Astrocyte (in vitro differentiated cells and primary cell): ENCODE measurements around the gene IL4I1. TPM values are rescaled to one million over a fixed set of nuclear protein-coding genes. Genes with fewer than 3 reads are reported as not detected.

Source experiments
- DNase-seq: peaks from one replicate; pipeline ENCODE4 v3.0.0-alpha.2; 2010; ENCODE audit warnings: low read depth
- FAIRE-seq: peaks from 2 replicates; lab custom pipeline; 2011; peaks lifted over from hg19 to GRCh38; lab: Jason Lieb, UNC
- H2AFZ ChIP-seq: 2 replicates; pipeline ENCODE4 v1.6.0; 2012; ENCODE audit warnings: low read depth, low read length, inconsistent platforms
- H3K27ac ChIP-seq: 2 replicates; pipeline ENCODE4 v1.5.1; 2011; ENCODE audit warnings: low read depth, low read length, inconsistent platforms
- H3K27me3 ChIP-seq: 2 replicates; pipeline ENCODE4 v1.6.0; 2011; ENCODE audit warnings: low read length, inconsistent platforms; ENCODE audit not compliant: insufficient read depth
- H3K36me3 ChIP-seq: 2 replicates; pipeline ENCODE4 v1.5.1; 2011; ENCODE audit warnings: low read length, inconsistent platforms; ENCODE audit not compliant: insufficient read depth
- H3K4me1 ChIP-seq: 2 replicates; pipeline ENCODE4 v1.5.1; 2011; ENCODE audit warnings: low read length, inconsistent platforms; ENCODE audit not compliant: insufficient read depth
- H3K4me2 ChIP-seq: 2 replicates; pipeline ENCODE4 v1.6.0; 2012; ENCODE audit warnings: low read length, inconsistent platforms
- H3K4me3 ChIP-seq: 2 replicates; pipeline ENCODE4 v1.5.1; 2011; ENCODE audit warnings: low read depth, mild to moderate bottlenecking, low read length, inconsistent platforms; ENCODE audit not compliant: insufficient read depth
- H3K79me2 ChIP-seq: 2 replicates; pipeline ENCODE4 v1.6.0; 2012; ENCODE audit warnings: mild to moderate bottlenecking, low read length, inconsistent platforms; ENCODE audit not compliant: insufficient read depth
- H3K9ac ChIP-seq: 2 replicates; pipeline ENCODE4 v1.6.0; 2012; ENCODE audit warnings: mild to moderate bottlenecking, low read length, inconsistent platforms
- H3K9me3 ChIP-seq: 2 replicates; pipeline ENCODE4 v1.5.1; 2012; ENCODE audit warnings: low read depth, mild to moderate bottlenecking, low read length, inconsistent platforms; ENCODE audit not compliant: insufficient read depth
- H4K20me1 ChIP-seq: 2 replicates; pipeline ENCODE4 v1.6.0; 2012; ENCODE audit warnings: low read length, inconsistent platforms; ENCODE audit not compliant: insufficient read depth
- H3K27ac Mint-ChIP-seq: one replicate; pipeline ENCODE4 v1.8.0; 2021; ENCODE audit warnings: mild to moderate bottlenecking, mixed read lengths; ENCODE audit not compliant: unreplicated experiment
- H3K27me3 Mint-ChIP-seq: one replicate; pipeline ENCODE4 v1.8.0; 2021; ENCODE audit warnings: low read depth, mixed read lengths; ENCODE audit not compliant: unreplicated experiment
- H3K36me3 Mint-ChIP-seq: one replicate; pipeline ENCODE4 v1.8.0; 2021; ENCODE audit warnings: low read depth, mixed read lengths; ENCODE audit not compliant: unreplicated experiment
- H3K4me1 Mint-ChIP-seq: one replicate; pipeline ENCODE4 v1.8.0; 2021; ENCODE audit warnings: low read depth, mixed read lengths; ENCODE audit not compliant: unreplicated experiment
- H3K4me3 Mint-ChIP-seq: one replicate; pipeline ENCODE4 v1.8.0; 2021; ENCODE audit warnings: mild to moderate bottlenecking, moderate library complexity, mixed read lengths; ENCODE audit not compliant: unreplicated experiment
- H3K9me3 Mint-ChIP-seq: one replicate; pipeline ENCODE4 v1.8.0; 2021; ENCODE audit warnings: mild to moderate bottlenecking, mixed read lengths; ENCODE audit not compliant: unreplicated experiment
- CTCF ChIP-seq: IDR thresholded peaks from 2 replicates; pipeline ENCODE4 v1.5.1; 2011; ENCODE audit warnings: low read depth, mild to moderate bottlenecking, inconsistent platforms, low read length, moderate library complexity; ENCODE audit not compliant: insufficient read depth
- EZH2 ChIP-seq: IDR thresholded peaks from 2 replicates; pipeline ENCODE4 v1.6.1; 2012; ENCODE audit warnings: mild to moderate bottlenecking, low read length, inconsistent platforms; ENCODE audit not compliant: insufficient read depth
- total RNA-seq: library from RNA; stranded (reverse); gene quantifications from 2 replicates; pipeline ENCODE4 v1.2.1, GENCODE V29; 2021

The IL4I1 gene
- total RNA-seq, 1 donor from 2014 or later = 0.27 TPM

- Mint-ChIP-seq H3K4me3 (peak overlapping the region; percentile 93), H3K27me3 (no peaks in the 10 kb centered on the region), H3K4me1 (peaks cover 24% of the 10 kb centered on the region), H3K36me3 (peaks cover 19% of the 10 kb centered on the region), H3K27ac (peak overlapping the region; percentile 59), H3K9me3 (peaks cover 10% of the 10 kb centered on the region)
- Histone ChIP-seq H3K36me3 (no peaks in the 10 kb centered on the region), H3K9me3 (no peaks in the 10 kb centered on the region), H3K27me3 (no peaks in the 10 kb centered on the region), H4K20me1 (peaks cover 66% of the 10 kb centered on the region), H3K4me3 (peak overlapping the region; percentile 75), H3K4me2 (peak overlapping the region; percentile 93), H3K4me1 (peaks cover 28% of the 10 kb centered on the region), H3K27ac (no peak overlapping the region), H3K9ac (peak overlapping the region; percentile 99), H3K79me2 (peaks cover 56% of the 10 kb centered on the region), H2AFZ (no peak overlapping the region)
- no peak for TF ChIP-seq CTCF
- no peak for TF ChIP-seq EZH2
- DNase-seq (no peak), FAIRE-seq (no peak)
Observed at GRCh38 chr19:49852631-49853126, 44.0 kb downstream of the IL4I1 start.

DNA sequence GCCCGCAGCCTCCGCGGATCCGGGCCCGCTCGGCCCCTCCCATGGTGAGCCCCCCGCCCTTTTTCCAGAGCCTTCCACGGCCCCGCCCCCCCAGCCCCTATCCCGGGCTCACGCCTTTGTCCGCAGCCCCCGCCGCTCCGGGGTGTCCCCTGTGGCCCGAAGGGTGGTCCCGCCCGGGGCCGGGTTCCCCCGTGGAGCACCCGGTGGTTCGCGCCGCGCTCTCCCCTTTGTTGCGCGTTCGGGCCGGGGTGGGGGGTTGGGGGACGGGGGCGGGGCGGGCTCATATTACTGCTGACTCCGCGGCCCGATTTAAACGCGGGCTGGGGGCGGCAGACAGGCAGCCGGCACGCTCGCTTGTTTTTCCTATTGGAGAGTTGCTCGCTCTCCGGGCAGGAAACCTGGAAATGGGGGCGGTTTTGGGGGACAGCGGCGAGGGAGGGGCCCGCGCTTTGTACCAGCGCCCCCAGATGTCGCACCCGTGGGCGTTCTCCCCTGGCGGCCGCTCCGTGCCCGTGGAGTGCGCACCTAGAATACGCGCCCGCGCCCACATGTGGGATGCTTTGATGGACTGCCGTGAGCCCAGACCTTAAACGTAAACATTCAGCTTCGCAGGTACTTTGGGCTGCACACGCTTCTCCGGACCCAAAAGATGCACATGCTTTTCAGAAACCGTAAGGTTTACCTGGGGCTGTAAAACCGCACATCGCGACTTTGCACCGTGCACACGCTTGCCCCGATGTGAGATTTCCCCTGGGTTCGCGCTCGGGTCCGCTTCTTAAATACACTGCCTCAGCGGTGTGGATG, 45.0 kb downstream of the IL4I1 start:
- H3K27ac ChIP-seq = peak overlapping the region; percentile 97
- H3K36me3 ChIP-seq = no peaks in the 10 kb centered on the region
- H4K20me1 ChIP-seq = peaks cover 63% of the 10 kb centered on the region
- no peak for TF ChIP-seq EZH2
- no peak for TF ChIP-seq CTCF
- no peaks in the 10 kb centered on the region for H3K27me3 Mint-ChIP-seq
- H3K4me3 ChIP-seq = peak overlapping the region; percentile 75
- H3K4me1 ChIP-seq = peaks cover 28% of the 10 kb centered on the region
- peaks cover 53% of the 10 kb centered on the region for H3K79me2 ChIP-seq
- DNase-seq = no peak
- no peak overlapping the region for H3K27ac Mint-ChIP-seq
- H3K4me1 Mint-ChIP-seq = peaks cover 24% of the 10 kb centered on the region
- H3K36me3 Mint-ChIP-seq = peaks cover 18% of the 10 kb centered on the region
- peak overlapping the region; percentile 93 for H3K4me2 ChIP-seq
- H3K27me3 ChIP-seq = no peaks in the 10 kb centered on the region
- H3K4me3 Mint-ChIP-seq = peak overlapping the region; percentile 93
- H3K9ac ChIP-seq = peak overlapping the region; percentile 99
- no peaks in the 10 kb centered on the region for H3K9me3 ChIP-seq
- H2AFZ ChIP-seq = no peak overlapping the region
- H3K9me3 Mint-ChIP-seq = peaks cover 10% of the 10 kb centered on the region
- FAIRE-seq = no peak
